Small intestine (tissue), 16 donors: ENCODE results near the gene PC. TPM values are rescaled to one million over a fixed set of nuclear protein-coding genes. Genes with fewer than 3 reads are reported as not detected.
"Not testable (repeated sequence)": the region's sequence is repeated elsewhere in the genome, so short reads cannot be mapped to it uniquely, and the experiment has no call there.

Experiments used
- DNase-seq, 2 donors: peaks; one replicate each; pipeline versions ENCODE4 v3.0.0 to v3.0.0-alpha.2; 2013
- FAIRE-seq: peaks from 2 replicates; lab custom pipeline; 2012; peaks lifted over from hg19 to GRCh38; lab: Jason Lieb, UNC
- H3K27ac ChIP-seq, 3 donors: one replicate each; pipeline ENCODE4 v1.5.1; 2013; ENCODE audit warnings: low read length in 2 of 3, mild to moderate bottlenecking in 2 of 3, control low read depth in 1 of 3, inconsistent platforms in 1 of 3, low read depth in 1 of 3, moderate library complexity in 1 of 3
- H3K27me3 ChIP-seq, 3 donors: one replicate each; pipeline ENCODE4 v1.6.1; 2013; ENCODE audit warnings: low read length in 3 of 3, inconsistent platforms in 1 of 3; ENCODE audit not compliant: control insufficient read depth in 3 of 3, insufficient read depth in 3 of 3
- H3K36me3 ChIP-seq, 3 donors: one replicate each; pipeline ENCODE4 v1.6.1; 2013; ENCODE audit warnings: low read length in 3 of 3, inconsistent platforms in 1 of 3, low read depth in 1 of 3, mild to moderate bottlenecking in 1 of 3, moderate library complexity in 1 of 3; ENCODE audit not compliant: control insufficient read depth in 3 of 3, insufficient read depth in 2 of 3
- H3K4me1 ChIP-seq, 3 donors: one replicate each; pipeline ENCODE4 v1.6.1; 2013; ENCODE audit warnings: low read length in 2 of 3, inconsistent platforms in 1 of 3, low read depth in 1 of 3, mild to moderate bottlenecking in 1 of 3, moderate library complexity in 1 of 3; ENCODE audit not compliant: control insufficient read depth in 3 of 3, insufficient read depth in 2 of 3
- H3K4me3 ChIP-seq, 3 donors: one replicate each; pipeline ENCODE4 v1.5.1; 2013; ENCODE audit warnings: low read length in 3 of 3, control low read depth in 1 of 3, inconsistent platforms in 1 of 3, low read depth in 1 of 3, mild to moderate bottlenecking in 1 of 3, moderate library complexity in 1 of 3
- H3K9me3 ChIP-seq, 2 donors: one replicate each; pipeline ENCODE4 v1.6.1; 2013; ENCODE audit warnings: low read depth in 1 of 2, low read length in 1 of 2; ENCODE audit not compliant: control insufficient read depth in 2 of 2, insufficient read depth in 1 of 2
- WGBS, 3 donors: extraction: QIAGEN DNeasy Blood & Tissue Kit; methylation state at CpG; one replicate each; pipeline ENCODE4 v1.1.7; 2013; 5-methylcytosine and 5-hydroxymethylcytosine counted together
- long read RNA-seq, 10 donors: transcript quantifications; one replicate each; lab custom pipeline, GENCODE V29; 2026
- polyA plus RNA-seq, 4 donors: library from polyadenylated mRNA; stranded (reverse) in 3 of 4; unstranded in 1 of 4; fragments of 200-250 nt in 3 of 4; fragments of 120-200 nt in 1 of 4; gene quantifications; one replicate each; pipeline versions ENCODE4 v1.2.1 to v1.2.3, GENCODE V29; 2013
- donor health status: healthy with polysubstance abuse.
- donor health status: control.
- donor health status: control.
- donor health status: Bipolar disorder and iron deficiency.
- donor health status: healthy.

The PC gene
- 10 to 100 TPM; 19.9 to 89.5 (median 46.6) TPM for polyA plus RNA-seq
- long read RNA-seq, donor 1, partial matches to known transcripts, result 0 of 5 reads
- long read RNA-seq, donor 1, other reads (novel, unspliced or antisense), result 0 of 5 reads
- long read RNA-seq, donor 2, result 0 reads
- long read RNA-seq, donor 3, partial matches to known transcripts, result 0 of 2 reads
- long read RNA-seq, donor 3, other reads (novel, unspliced or antisense), result 0 of 2 reads
- long read RNA-seq, donor 4, result 0 reads
- long read RNA-seq, donor 5, result 0 reads
- long read RNA-seq, donor 6, partial matches to known transcripts, result 17 of 17 reads
- long read RNA-seq, donor 6, other reads (novel, unspliced or antisense), result 0 of 17 reads
- long read RNA-seq, donor 7, result 0 reads
- long read RNA-seq, donor 8, result 0 reads
- long read RNA-seq, donor 9, result 0 reads
- long read RNA-seq, donor 10, result 0 reads

- WGBS, 3 donors, result 1% methylated on average over 48 to 74 of the region's 74 CpGs
- peak within 1 kb of the TSS; percentile 36 to 90 (median 70) for H3K27ac ChIP-seq
- FAIRE-seq, result no peak
These were observed at the start of gene PC for GRCh38 chr11:66958232-66958955. TSS of gene PC (minus strand) at chr11:66958383. CDS start at chr11:66872159, 86,224 bp downstream.

GRCh38 chr11:67007126-67007525 is 48.9 kb upstream of the PC start:
- DNase-seq (no peak), FAIRE-seq (no peak)
- no peaks in the 10 kb centered on the region for H3K9me3 ChIP-seq
- 91 to 96% (median 91%) methylated on average over 7 of the region's 7 CpGs for WGBS, 3 donors
- no peaks in the 10 kb centered on the region for H3K4me1 ChIP-seq
- H3K27me3 ChIP-seq, result no peaks in the 10 kb centered on the region
- no peaks in the 10 kb centered on the region for H3K36me3 ChIP-seq
- no peak overlapping the region for H3K27ac ChIP-seq
- no peak overlapping the region for H3K4me3 ChIP-seq

More at GRCh38 chr11:66958232-66958955, at the start of gene PC:
- peak; percentile 99 to 100 for DNase-seq
- peaks cover 0 to 4% of the 10 kb centered on the region in 2 donors for H3K9me3 ChIP-seq
- peak within 1 kb of the TSS; percentile 43 to 68 (median 58) for H3K4me3 ChIP-seq
- peaks cover 0 to 9% (median 0%) of the 10 kb centered on the region in 3 donors for H3K36me3 ChIP-seq
- H3K27me3 ChIP-seq, result no peaks in the 10 kb centered on the region
- peaks cover 2 to 18% (median 4%) of the 10 kb centered on the region in 3 donors for H3K4me1 ChIP-seq

GRCh38 chr11:67006029-67006884 is 48.1 kb upstream of the PC start:
- WGBS, 3 donors, result 85 to 90% (median 88%) methylated on average over 14 of the region's 14 CpGs
- DNase-seq (no peak), FAIRE-seq (no peak)
- Histone ChIP-seq H3K36me3 (no peaks in the 10 kb centered on the region), H3K27ac (no peak overlapping the region), H3K4me3 (no peak overlapping the region), H3K27me3 (no peaks in the 10 kb centered on the region), H3K9me3 (no peaks in the 10 kb centered on the region), H3K4me1 (no peaks in the 10 kb centered on the region)

GRCh38 chr11:67005200-67005599 is 47.0 kb upstream of the PC start:
- WGBS, 3 donors, result 86 to 95% (median 93%) methylated on average over 8 of the region's 8 CpGs
- not testable (repeated sequence) for H3K27ac ChIP-seq, H3K4me3 ChIP-seq, H3K9me3 ChIP-seq, H3K36me3 ChIP-seq, H3K4me1 ChIP-seq, DNase-seq, FAIRE-seq, H3K27me3 ChIP-seq

- H3K4me3 ChIP-seq, result no peak overlapping the region
- H3K4me1 ChIP-seq, result no peaks in the 10 kb centered on the region
- H3K9me3 ChIP-seq, result no peaks in the 10 kb centered on the region
- H3K27me3 ChIP-seq, result peaks cover 0 to 1% (median 0%) of the 10 kb centered on the region in 3 donors
- WGBS, 3 donors, result 79 to 88% (median 88%) methylated on average over 5 of the region's 5 CpGs
- no peak for DNase-seq
- no peaks in the 10 kb centered on the region for H3K36me3 ChIP-seq
- no peak overlapping the region for H3K27ac ChIP-seq
- no peak for FAIRE-seq
These were observed 44.8 kb upstream of the PC start for GRCh38 chr11:67002921-67003411.

- H3K4me1 ChIP-seq, result no peaks in the 10 kb centered on the region
- peaks cover 0 to 1% (median 0%) of the 10 kb centered on the region in 3 donors for H3K27me3 ChIP-seq
- WGBS, 3 donors, result 66 to 73% (median 73%) methylated on average over 8 of the region's 8 CpGs
- H3K4me3 ChIP-seq, result no peak overlapping the region
- no peaks in the 10 kb centered on the region for H3K9me3 ChIP-seq
- FAIRE-seq (no peak), DNase-seq (no peak)
- H3K36me3 ChIP-seq, result no peaks in the 10 kb centered on the region
- no peak overlapping the region for H3K27ac ChIP-seq
These were observed 44.2 kb upstream of the PC start for GRCh38 chr11:67002297-67002913.

- no peaks in the 10 kb centered on the region for H3K9me3 ChIP-seq
- no peaks in the 10 kb centered on the region for H3K4me1 ChIP-seq
- FAIRE-seq (no peak), DNase-seq (no peak)
- no peaks in the 10 kb centered on the region for H3K36me3 ChIP-seq
- no peak overlapping the region for H3K4me3 ChIP-seq
- H3K27ac ChIP-seq, result no peak overlapping the region
- H3K27me3 ChIP-seq, result peaks cover 0 to 1% (median 0%) of the 10 kb centered on the region in 3 donors
- 90 to 96% (median 95%) methylated on average over 5 of the region's 5 CpGs for WGBS, 3 donors
These were observed 43.1 kb upstream of the PC start for GRCh38 chr11:67001332-67001731.
